GM21390 (cell line): ENCODE data around the gene TRIM49B.
"Not testable (repeated sequence)": the region's sequence is repeated elsewhere in the genome, so short reads cannot be mapped to it uniquely, and the experiment has no call there.

Experiments
- ATAC-seq: cut with Tn5 transposase; IDR thresholded peaks from one replicate; pipeline ENCODE4 v1.9.1; 2021; ENCODE audit not compliant: unreplicated experiment

The TRIM49B gene, protein sequence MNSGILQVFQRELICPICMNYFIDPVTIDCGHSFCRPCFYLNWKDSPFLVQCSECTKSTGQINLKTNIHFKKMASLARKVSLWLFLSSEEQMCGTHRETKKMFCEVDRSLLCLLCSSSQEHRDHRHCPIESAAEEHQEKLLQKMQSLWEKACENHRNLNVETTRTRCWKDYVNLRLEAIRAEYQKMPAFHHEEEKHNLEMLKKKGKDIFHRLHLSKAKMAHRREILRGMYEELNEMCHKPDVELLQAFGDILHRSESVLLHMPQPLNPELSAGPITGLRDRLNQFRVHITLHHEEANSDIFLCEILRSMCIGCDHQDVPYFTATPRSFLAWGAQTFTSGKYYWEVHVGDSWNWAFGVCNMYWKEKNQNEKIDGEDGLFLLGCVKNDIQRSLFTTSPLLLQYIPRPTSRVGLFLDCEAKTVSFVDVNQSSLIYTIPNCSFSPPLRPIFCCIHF

DNA sequence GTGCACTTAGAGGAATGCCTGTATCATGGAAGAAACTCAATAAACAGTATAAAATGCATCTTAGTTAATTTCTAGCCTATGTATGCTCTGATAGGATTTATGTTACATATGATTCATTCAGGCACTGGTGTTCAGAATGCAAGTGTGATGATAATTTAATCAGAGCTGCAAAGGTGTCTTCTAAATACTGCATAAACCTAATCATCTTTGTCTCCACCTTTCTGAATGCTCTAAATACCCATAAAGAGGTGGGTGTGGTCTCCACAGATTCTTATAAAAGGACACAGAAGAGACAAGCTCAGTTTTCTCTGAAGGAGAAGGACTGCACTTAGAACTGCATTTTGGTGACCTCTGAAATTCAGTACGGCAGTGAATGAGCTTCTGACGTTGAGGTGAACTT is at the start of gene TRIM49B:
Gene TRIM49B, plus strand, starts transcription at position 301 of the 400 bp plus-strand sequence. CDS start 2,777 bp downstream, outside the sequence.
- not testable (repeated sequence) for ATAC-seq

DNA sequence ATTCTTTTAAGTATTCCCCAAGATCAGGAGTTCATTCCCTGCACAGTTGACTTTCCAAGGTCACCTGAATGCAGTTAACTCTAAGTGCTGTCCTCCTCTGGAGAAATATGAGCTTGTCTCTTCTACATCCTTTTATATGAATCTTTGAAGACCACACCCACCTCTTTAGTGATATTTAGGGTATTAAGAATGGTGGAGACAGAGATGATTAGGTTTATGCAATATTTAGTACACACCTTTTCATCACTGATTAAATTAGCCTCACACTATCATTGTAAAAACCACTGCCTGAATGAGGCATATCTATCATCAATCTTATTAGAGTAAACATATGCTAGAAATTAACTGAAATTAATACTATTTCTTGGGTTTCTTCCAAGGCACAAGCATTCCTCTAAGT is 44.8 kb upstream of the TRIM49B start, which contains the start of gene TRIM51G:
Gene TRIM51G, minus strand, starts transcription at position 101 of the 400 bp plus-strand sequence. CDS start 2,190 bp downstream, outside the sequence.
- ATAC-seq, result not testable (repeated sequence)

DNA sequence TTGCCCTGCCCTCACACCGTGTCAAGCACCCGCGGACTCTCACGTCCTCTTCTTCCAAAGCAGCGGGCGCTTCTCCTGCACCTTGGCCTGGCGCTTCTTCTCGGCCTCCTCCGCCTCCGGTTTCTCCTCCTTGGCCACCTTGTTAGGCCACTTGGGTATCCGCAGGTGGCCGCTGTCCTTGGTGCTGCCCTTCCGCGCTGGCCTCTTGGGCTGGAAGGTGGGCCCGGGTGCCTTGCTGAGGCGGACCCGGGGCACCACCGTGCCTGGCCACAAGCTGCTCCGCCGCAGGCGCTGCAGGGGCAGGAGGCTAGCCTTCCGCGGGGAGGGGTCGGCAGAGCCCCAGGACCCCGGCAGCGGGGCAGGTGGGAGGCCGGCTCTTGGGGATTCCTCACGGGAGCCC is 19.6 kb downstream of the TRIM49B start:
- not testable (repeated sequence) for ATAC-seq

DNA sequence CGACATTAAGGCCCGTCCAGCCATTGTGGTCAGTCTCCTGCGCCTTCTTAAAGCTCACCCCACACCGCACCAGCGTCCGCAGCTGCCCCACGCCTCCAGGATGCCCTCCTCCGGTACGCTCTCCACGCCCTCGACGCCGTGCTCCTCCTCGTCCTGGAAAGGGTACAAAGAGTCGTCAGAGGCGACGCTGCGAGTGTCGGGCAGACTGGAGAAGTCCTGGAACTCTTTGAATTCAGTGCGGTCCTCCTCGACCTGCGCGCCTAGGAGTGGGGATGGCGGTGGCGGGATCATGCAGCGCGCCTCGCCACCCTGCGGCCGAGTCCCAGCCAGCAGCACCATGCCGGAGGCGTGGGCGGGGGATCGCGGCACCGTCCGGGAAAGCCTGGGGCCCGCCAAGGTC is 21.2 kb downstream of the TRIM49B start:
- not testable (repeated sequence) for ATAC-seq

DNA sequence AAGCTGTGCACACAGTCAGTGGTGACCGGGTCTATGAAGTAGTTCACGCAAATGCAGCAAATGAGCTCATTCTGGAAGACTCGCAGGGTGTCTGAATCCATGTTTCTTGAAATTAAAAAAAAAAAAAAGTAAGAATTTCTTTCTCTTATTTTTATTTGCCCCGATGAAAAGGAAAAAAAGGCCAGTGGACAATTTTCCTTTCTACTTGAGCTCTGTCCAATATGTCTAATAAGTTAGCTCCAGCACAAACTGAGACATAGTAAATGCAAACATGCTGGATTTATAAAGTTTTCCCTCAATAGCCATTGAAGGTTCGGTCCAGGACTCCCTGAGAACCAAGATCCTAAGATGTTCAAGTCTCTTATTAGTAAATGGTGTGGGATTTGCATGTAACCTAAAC is 30.4 kb downstream of the TRIM49B start, which contains the start of gene TRIM64C:
Gene TRIM64C, minus strand, starts transcription at position 101 of the 400 bp plus-strand sequence. Its CDS starts 0 bp downstream, at position 101.
- not testable (repeated sequence) for ATAC-seq

DNA sequence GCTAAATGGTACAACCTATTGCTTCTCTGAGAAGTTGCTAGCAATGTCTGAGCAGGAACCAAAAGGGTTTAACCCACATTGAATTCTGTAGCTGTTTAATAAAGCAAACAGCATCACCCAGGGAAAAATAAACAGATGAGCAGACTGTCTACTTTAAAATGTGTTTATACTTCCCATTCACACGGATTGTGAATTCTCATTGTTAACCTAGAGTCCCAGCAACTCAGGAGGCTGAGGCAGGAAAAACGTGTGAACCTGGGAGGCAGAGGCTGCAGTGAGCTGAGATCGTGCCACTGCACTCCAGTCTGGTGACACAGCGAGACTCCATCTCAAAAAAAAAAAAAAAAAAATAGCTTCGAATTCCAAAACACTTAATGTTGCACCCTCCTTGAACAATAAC is 41.3 kb downstream of the TRIM49B start:
- ATAC-seq, result not testable (repeated sequence)
